H54 (cell line): ENCODE measurements around the gene ECT2.
A peak's percentile ranks its signal among the peaks of the same experiment; 100 is the strongest.
"Not testable (repeated sequence)": the region's sequence is repeated elsewhere in the genome, so short reads cannot be mapped to it uniquely, and the experiment has no call there.

Experiments
- DNase-seq: peaks from one replicate; pipeline ENCODE4 v3.0.0; 2011; ENCODE audit warnings: low spot score, mixed read lengths; ENCODE audit not compliant: insufficient read length
- FAIRE-seq: peaks from 3 replicates; lab custom pipeline; 2011; peaks lifted over from hg19 to GRCh38; lab: Jason Lieb, UNC
- POLR2A ChIP-seq: IDR thresholded peaks from 2 replicates; pipeline ENCODE4 v1.6.1; 2011; ENCODE audit warnings: low read depth, mild to moderate bottlenecking, low read length

The ECT2 gene

GRCh38 chr3:172710664-172711453, 39.7 kb upstream of the ECT2 start, which contains the start of gene NCEH1:
Gene NCEH1, minus strand, starts transcription at chr3:172711067. Its CDS starts 83 bp downstream, at chr3:172710984.
- peak; percentile 74 for DNase-seq
- FAIRE-seq = peak; percentile 99
- TF ChIP-seq POLR2A = peak; percentile 96

DNA sequence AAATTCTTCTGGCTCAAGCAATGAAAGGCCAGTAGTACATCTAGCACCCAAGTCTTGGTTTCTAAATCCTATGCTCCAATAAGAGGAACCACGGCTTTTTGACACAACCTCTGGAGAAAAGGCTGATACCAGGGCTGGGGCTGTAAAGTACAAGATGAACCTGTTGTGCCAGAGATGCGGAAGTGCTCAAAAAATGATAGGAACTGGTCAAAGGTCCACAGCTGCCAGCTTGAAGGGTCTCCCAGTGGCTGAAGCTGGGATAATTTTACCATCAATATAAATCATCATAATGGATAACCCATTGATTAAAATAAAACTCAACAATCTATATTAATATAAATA, 39.1 kb upstream of the ECT2 start:
- no peak for TF ChIP-seq POLR2A
- DNase-seq = peak; percentile 42
- FAIRE-seq = no peak

DNA sequence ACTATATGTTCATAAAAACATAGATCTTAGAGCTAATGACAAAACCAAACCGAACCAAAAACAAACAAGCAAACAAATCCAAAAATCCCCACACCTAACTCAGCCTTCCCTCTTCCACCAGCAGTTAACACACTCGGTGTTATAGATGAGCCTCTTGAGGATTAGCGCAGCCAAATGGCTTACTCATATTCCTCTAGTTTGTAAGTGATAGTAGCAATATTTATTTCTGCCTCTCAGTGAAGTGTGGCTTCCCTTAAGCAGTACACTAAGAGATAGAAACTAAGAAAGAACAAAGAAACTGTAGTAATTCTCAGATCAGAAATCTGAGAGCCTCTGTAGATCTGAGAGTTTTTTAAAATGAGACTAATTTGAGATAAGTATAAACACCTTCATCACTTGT, 37.2 kb upstream of the ECT2 start:
- TF ChIP-seq POLR2A = no peak
- FAIRE-seq = no peak
- DNase-seq = no peak

GRCh38 chr3:172716476-172716875, 34.0 kb upstream of the ECT2 start:
- DNase-seq (no peak), FAIRE-seq (no peak)
- no peak for TF ChIP-seq POLR2A

- FAIRE-seq (no peak), DNase-seq (no peak)
- no peak for TF ChIP-seq POLR2A
Measured at GRCh38 chr3:172717493-172718088, 32.9 kb upstream of the ECT2 start.

- DNase-seq, FAIRE-seq: not testable (repeated sequence)
Measured at GRCh38 chr3:172722536-172723040, 27.9 kb upstream of the ECT2 start.

- FAIRE-seq (no peak), DNase-seq (no peak)
Measured at GRCh38 chr3:172726380-172726779, 24.1 kb upstream of the ECT2 start.

GRCh38 chr3:172735014-172735413, 15.5 kb upstream of the ECT2 start:
- DNase-seq (no peak), FAIRE-seq (no peak)
- no peak for TF ChIP-seq POLR2A

More at GRCh38 chr3:172726380-172726779, 24.1 kb upstream of the ECT2 start:
- no peak for TF ChIP-seq POLR2A

DNA sequence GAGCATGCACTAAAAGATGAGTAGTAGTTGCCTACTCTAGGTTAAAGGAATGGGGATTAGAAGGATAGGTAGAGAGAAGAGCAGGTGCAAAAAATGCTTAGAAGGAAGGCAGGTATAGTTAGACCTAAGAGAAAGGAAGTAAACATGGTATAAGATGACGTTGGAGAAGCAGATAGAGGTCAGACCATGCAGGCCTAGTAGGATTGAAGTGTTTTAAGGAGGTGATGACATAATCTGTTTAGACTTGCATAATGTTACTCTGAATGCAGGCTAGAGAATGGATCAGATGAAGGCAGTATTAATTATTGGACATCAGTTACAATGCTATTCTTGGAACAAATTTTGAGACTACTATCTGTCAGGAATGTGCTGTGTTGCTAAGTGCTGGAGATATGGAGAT, 11.1 kb upstream of the ECT2 start:
- no peak for FAIRE-seq
- no peak for TF ChIP-seq POLR2A
- no peak for DNase-seq

DNA sequence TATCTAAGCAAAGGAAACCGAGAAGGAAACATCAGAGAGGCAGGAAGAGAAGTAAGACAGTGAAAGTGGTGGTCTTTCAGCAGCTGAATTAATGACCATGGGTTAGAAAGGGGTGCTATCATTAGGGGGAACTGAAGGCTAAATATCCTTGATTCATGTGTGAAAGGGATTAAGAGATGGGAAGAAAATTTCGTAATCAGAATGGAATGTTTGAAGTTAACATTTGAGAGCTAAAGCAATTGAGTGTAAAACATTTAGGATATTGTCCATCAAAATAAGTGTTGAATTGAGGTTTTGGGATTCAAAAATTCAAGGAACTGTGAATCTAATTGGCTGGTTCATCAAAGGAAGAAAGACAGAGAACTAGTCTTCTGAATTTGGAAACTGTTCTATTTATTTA, 4.1 kb upstream of the ECT2 start:
- FAIRE-seq = no peak
- no peak for TF ChIP-seq POLR2A
- DNase-seq = no peak

- TF ChIP-seq POLR2A = no peak
- peak; percentile 92 for FAIRE-seq
- DNase-seq = peak; percentile 27
Measured at GRCh38 chr3:172749230-172749965, 1.1 kb upstream of the ECT2 start.

- TF ChIP-seq POLR2A = no peak
- no peak for FAIRE-seq
- DNase-seq = no peak
Measured at GRCh38 chr3:172750069-172750367, 508 bp upstream of the ECT2 start.

DNA sequence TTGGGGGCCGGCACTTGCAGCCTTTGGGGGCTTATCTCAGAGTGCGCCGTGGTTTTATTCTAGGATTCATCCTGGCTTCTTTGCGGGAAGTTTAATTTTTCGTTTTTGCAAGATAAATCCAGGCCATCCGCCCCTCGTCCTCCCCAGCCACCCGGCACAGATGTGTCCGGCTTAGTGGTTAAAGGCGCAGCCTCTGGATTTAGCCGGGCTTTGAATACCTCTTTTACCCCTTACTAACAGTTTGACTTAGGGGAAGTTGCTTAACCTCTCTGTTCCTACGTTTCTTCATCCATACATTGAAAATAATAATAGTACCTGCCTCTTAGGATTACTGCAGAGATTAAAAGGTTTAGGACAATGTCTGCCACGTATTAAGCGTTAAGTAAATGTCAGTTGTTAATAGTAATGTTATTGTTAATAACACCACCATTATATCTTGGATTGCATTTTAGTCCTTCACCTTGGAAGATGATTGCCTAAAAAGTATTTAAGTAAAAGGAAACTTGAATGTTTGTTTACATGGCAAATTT, 714 bp downstream of the ECT2 start:
- FAIRE-seq = peak; percentile 15
- TF ChIP-seq POLR2A = no peak
- DNase-seq = no peak

DNA sequence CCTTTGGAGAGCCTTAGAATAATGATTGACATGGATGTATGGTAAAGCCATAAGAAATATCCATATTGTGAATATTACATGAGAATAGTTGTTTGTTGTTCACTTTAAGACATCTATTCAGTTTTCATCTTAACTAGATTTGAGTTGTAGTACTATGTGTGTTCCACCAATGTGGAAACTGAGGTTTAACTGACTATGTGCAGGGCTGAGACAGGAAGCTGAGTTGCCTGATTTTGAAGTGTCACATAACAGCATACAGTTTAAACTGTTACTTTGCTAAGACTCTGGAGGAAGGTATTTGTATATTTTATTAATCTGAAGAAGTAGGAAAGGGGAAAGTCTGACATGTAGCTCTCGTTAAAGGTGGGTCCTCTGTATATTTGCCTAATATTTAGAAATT, 2.1 kb downstream of the ECT2 start:
- no peak for TF ChIP-seq POLR2A

GRCh38 chr3:172753125-172753524, 2.6 kb downstream of the ECT2 start:
- DNase-seq (no peak), FAIRE-seq (no peak)
- TF ChIP-seq POLR2A = no peak

More for the DNA sequence above, 2.1 kb downstream of the ECT2 start:
- DNase-seq (no peak), FAIRE-seq (peak; percentile 33)

DNA sequence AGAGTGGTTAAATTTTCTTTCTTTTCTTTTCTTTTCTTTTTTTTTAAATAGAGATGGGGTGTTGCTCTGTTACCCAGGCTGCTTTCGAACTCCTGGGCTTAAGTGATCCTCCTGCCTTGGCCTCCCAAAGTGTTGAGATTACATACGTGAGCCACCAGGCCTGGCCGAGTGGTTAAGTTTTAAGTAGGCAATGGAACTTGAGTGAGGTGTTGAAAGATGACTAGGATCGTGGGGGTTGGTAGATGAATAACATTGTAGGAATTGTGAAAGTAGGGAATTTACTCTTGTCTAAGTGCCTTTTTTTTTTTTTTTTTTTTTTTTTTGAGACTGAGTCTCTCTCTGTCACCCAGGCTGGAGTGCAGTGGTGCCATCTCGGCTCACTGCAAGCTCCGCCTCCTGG, 9.9 kb downstream of the ECT2 start:
- DNase-seq, FAIRE-seq: not testable (repeated sequence)
